Thoracic aorta (tissue), 2 donors: Measurements from ENCODE around the gene CCDC40. TPM values are rescaled to one million over a fixed set of nuclear protein-coding genes. Genes with fewer than 3 reads are reported as not detected.

Experiments used
- ATAC-seq: fragments of 150-250 bp; one replicate; pipeline ENCODE4 v1.8.0; 2017; ENCODE audit warnings: low read depth; ENCODE audit not compliant: insufficient number of reproducible peaks, low FRiP score
- DNase-seq: peaks from one replicate; pipeline ENCODE4 v3.0.0-alpha.2; 2020; ENCODE audit warnings: low spot score
- H3K27ac ChIP-seq, 2 donors: fragments of 200-600 bp; sonication (generic); 1 replicate in 1 of 2; 2 replicates in 1 of 2; pipeline ENCODE4 v1.5.1; 2016; ENCODE audit warnings: mild to moderate bottlenecking in 2 of 2, moderate library complexity in 2 of 2
- H3K27me3 ChIP-seq: fragments of 200-600 bp; sonication (generic); replicated peaks from 2 replicates; pipeline ENCODE4 v1.6.0; 2016; ENCODE audit warnings: mild to moderate bottlenecking; ENCODE audit not compliant: insufficient read depth
- H3K36me3 ChIP-seq: fragments of 200-600 bp; sonication (generic); one replicate; pipeline ENCODE4 v1.5.1; 2016
- H3K4me1 ChIP-seq, 2 donors: fragments of 200-600 bp; sonication (generic); 1 replicate in 1 of 2; 2 replicates in 1 of 2; pipeline versions ENCODE4 v1.5.1 to v1.6.0; 2016; ENCODE audit warnings: low read depth in 2 of 2, mild to moderate bottlenecking in 1 of 2; ENCODE audit not compliant: control insufficient read depth in 1 of 2
- H3K4me3 ChIP-seq: fragments of 200-600 bp; sonication (generic); 2 replicates; pipeline ENCODE4 v1.5.1; 2016; ENCODE audit warnings: mild to moderate bottlenecking
- H3K9me3 ChIP-seq: fragments of 200-600 bp; sonication (generic); 2 replicates; pipeline ENCODE4 v1.5.1; 2016
- CTCF ChIP-seq: fragments of 200-600 bp; sonication (generic); IDR thresholded peaks from one replicate; pipeline ENCODE4 v1.5.1; 2019; ENCODE audit warnings: antibody characterized with exemption
- total RNA-seq, 2 donors: library from RNA; depleted of rRNA; stranded (reverse); fragments of >200 nt; gene quantifications; one replicate each; pipeline versions ENCODE4 v1.1.0 to v1.2.3, GENCODE V29; 2016

CCDC40 gene
- total RNA-seq, 2 donors from 2014 or later = 4.4 to 6.5 TPM

- DNase-seq (no peak), ATAC-seq (no peak)
- peaks cover 19% of the 10 kb centered on the region for H3K36me3 ChIP-seq
- no peak for TF ChIP-seq CTCF
- no peaks in the 10 kb centered on the region for H3K27me3 ChIP-seq
- no peaks in the 10 kb centered on the region for H3K9me3 ChIP-seq
- no peak overlapping the region for H3K27ac ChIP-seq
- H3K4me1 ChIP-seq = peaks cover 7 to 19% of the 10 kb centered on the region in 2 donors
- H3K4me3 ChIP-seq = no peak overlapping the region
Observed at GRCh38 chr17:80010283-80010858, 26.1 kb upstream of the CCDC40 start.

GRCh38 chr17:80011989-80012555 is 24.4 kb upstream of the CCDC40 start:
- no peak for TF ChIP-seq CTCF
- H3K27ac ChIP-seq = no peak overlapping the region
- ATAC-seq = no peak
- H3K36me3 ChIP-seq = peaks cover 19% of the 10 kb centered on the region
- peaks cover 7 to 19% of the 10 kb centered on the region in 2 donors for H3K4me1 ChIP-seq
- no peaks in the 10 kb centered on the region for H3K27me3 ChIP-seq
- no peak for DNase-seq
- H3K4me3 ChIP-seq = no peak overlapping the region
- H3K9me3 ChIP-seq = no peaks in the 10 kb centered on the region

GRCh38 chr17:80012765-80013741 is 23.4 kb upstream of the CCDC40 start:
- no peaks in the 10 kb centered on the region for H3K9me3 ChIP-seq
- no peak overlapping the region for H3K4me3 ChIP-seq
- DNase-seq (no peak), ATAC-seq (no peak)
- no peaks in the 10 kb centered on the region for H3K27me3 ChIP-seq
- no peak overlapping the region for H3K27ac ChIP-seq
- peaks cover 7 to 19% of the 10 kb centered on the region in 2 donors for H3K4me1 ChIP-seq
- H3K36me3 ChIP-seq = peaks cover 19% of the 10 kb centered on the region
- TF ChIP-seq CTCF = no peak

GRCh38 chr17:80017226-80018010 is 19.0 kb upstream of the CCDC40 start:
- Histone ChIP-seq H3K4me3 (no peak overlapping the region), H3K27ac (no peak overlapping the region), H3K9me3 (no peaks in the 10 kb centered on the region), H3K27me3 (no peaks in the 10 kb centered on the region), H3K4me1 (no peaks in the 10 kb centered on the region), H3K36me3 (peaks cover 8% of the 10 kb centered on the region)
- no peak for TF ChIP-seq CTCF
- DNase-seq (no peak), ATAC-seq (no peak)
